Measurements from ENCODE around the gene DGAT2.

Gene DGAT2

GRCh38 chr11:75763846-75764245 is 4.7 kb upstream of the DGAT2 start:
- TF ChIP-seq, protein P1, sequence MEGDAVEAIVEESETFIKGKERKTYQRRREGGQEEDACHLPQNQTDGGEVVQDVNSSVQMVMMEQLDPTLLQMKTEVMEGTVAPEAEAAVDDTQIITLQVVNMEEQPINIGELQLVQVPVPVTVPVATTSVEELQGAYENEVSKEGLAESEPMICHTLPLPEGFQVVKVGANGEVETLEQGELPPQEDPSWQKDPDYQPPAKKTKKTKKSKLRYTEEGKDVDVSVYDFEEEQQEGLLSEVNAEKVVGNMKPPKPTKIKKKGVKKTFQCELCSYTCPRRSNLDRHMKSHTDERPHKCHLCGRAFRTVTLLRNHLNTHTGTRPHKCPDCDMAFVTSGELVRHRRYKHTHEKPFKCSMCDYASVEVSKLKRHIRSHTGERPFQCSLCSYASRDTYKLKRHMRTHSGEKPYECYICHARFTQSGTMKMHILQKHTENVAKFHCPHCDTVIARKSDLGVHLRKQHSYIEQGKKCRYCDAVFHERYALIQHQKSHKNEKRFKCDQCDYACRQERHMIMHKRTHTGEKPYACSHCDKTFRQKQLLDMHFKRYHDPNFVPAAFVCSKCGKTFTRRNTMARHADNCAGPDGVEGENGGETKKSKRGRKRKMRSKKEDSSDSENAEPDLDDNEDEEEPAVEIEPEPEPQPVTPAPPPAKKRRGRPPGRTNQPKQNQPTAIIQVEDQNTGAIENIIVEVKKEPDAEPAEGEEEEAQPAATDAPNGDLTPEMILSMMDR (IDR thresholded peaks at IDR 0.05; ENCODE audit: borderline replicate concordance, control extremely low read depth, extremely low read depth, insufficient read depth, missing control alignments): no peak
- in situ Hi-C loops (cut with MboI; ENCODE audit: low sequenced_read_pairs, unreplicated experiment): no loop called here
- DNase-seq (ENCODE audit: low spot score): no peak

GRCh38 chr11:75765116-75765515 is 3.5 kb upstream of the DGAT2 start:
- in situ Hi-C loops (cut with MboI; ENCODE audit: low sequenced_read_pairs, unreplicated experiment): no loop called here
- TF ChIP-seq, protein P1 (IDR thresholded peaks at IDR 0.05; ENCODE audit: borderline replicate concordance, control extremely low read depth, extremely low read depth, insufficient read depth, missing control alignments): no peak
- no peak for DNase-seq (ENCODE audit: low spot score)

GRCh38 chr11:75766443-75767227 is 1.9 kb upstream of the DGAT2 start:
- TF ChIP-seq, protein P1 (IDR thresholded peaks at IDR 0.05; ENCODE audit: borderline replicate concordance, control extremely low read depth, extremely low read depth, insufficient read depth, missing control alignments): no peak
- in situ Hi-C loops (cut with MboI; ENCODE audit: low sequenced_read_pairs, unreplicated experiment): no loop called here
- peak; percentile 64 for DNase-seq (ENCODE audit: low spot score)

DNA sequence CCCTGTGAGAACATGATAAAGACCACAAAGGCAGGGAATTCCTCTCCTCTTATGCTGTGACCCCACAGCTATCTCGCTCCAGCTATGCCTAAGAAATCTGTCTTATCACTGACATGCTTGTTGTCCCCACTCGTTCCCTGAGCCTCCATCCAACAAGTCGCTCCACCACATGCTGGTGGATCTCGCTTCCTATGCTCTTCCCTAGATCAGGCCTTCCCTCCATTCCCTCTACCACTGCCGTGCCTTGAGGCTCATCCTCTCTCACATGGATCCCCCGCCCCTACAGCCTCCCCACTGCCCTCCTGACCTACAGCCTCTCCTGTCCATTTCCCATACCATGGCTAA is 1.4 kb upstream of the DGAT2 start:
- DNase-seq (ENCODE audit: low spot score): no peak
- TF ChIP-seq, protein P1 (IDR thresholded peaks at IDR 0.05; ENCODE audit: borderline replicate concordance, control extremely low read depth, extremely low read depth, insufficient read depth, missing control alignments): no peak
- in situ Hi-C loops (cut with MboI; ENCODE audit: low sequenced_read_pairs, unreplicated experiment): no loop called here

DNA sequence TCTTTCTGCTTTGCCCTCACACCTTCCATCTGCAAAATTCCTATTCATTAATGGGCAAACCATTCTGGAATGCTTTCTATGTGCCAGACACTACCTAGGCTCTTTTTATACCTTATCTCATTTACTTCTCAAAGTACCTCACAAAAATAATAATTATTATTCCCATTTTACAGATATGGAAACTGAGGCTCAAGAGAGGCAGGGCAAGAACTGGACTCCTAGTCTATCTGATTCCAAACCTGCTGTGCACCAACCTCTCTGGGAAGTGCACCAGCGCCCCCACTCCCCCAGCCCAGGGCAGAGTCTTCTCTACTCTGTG is 826 bp upstream of the DGAT2 start:
- DNase-seq (ENCODE audit: low spot score): no peak
- TF ChIP-seq, protein P1 (IDR thresholded peaks at IDR 0.05; ENCODE audit: borderline replicate concordance, control extremely low read depth, extremely low read depth, insufficient read depth, missing control alignments): no peak
- in situ Hi-C loops (cut with MboI; ENCODE audit: low sequenced_read_pairs, unreplicated experiment): no loop called here

DNA sequence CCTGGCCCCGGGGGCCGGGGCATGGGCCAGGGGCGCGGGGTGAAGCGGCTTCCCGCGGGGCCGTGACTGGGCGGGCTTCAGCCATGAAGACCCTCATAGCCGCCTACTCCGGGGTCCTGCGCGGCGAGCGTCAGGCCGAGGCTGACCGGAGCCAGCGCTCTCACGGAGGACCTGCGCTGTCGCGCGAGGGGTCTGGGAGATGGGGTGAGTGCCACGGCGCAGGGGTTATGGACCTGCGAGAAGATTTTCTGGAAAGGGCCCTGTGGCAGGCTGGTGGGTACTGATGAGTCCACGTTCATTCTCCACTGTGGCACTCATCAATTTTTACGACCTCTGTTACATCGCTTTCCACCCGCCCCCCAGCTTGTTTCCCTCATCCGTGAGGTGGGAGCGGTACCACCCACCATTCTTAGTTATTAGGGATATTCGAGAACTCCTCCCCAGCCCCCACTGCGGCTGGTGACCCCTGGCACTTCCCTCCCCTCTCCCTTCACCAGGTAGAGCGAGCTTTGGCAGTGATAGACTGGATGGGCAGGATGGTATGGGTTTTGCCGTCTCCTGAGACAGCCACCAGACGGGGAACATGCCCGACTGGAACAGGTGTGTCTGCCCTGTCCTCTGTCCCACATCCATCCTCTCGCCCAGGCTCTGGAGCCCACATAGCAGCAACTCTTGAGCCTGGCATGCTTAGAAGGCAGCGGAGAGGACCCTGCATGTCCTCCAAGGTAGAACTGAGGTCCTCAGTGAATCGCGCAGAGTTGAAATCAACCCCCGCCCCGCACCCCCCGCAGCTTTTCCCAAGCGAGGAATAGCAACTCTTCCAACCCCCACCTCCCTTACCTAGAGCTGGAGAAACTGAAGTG is 562 bp downstream of the DGAT2 start:
- in situ Hi-C loops (cut with MboI; ENCODE audit: low sequenced_read_pairs, unreplicated experiment): no loop called here
- peak; percentile 37 for DNase-seq (ENCODE audit: low spot score)
- TF ChIP-seq, protein P1 (IDR thresholded peaks at IDR 0.05; ENCODE audit: borderline replicate concordance, control extremely low read depth, extremely low read depth, insufficient read depth, missing control alignments): no peak

Data from GM13976 (cell line).